Measurements from ENCODE around the gene AK4.

AK4 gene

DNA sequence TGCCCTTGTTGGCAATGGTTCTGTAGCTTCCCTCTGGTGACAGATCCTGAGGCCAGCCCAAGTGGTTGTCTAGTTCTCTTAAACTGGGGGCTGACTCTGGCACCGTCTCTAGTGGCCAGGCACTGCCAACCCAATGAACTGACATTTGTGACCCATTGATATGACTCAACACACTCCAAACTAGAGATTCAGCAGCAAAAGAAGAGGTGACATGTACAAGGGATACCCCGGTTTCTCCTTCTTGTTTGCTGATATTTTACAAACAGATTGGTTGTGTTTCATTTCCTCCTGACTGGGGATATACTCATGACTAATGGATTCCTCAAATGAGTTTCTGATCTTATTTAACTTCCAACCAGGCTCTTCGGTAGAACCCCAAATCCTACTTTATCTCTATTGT lies 95.5 kb downstream of the AK4 start:
- no peak for DNase-seq (ENCODE audit: extremely low read depth in 1 of 2, low read depth in 1 of 2)

DNA sequence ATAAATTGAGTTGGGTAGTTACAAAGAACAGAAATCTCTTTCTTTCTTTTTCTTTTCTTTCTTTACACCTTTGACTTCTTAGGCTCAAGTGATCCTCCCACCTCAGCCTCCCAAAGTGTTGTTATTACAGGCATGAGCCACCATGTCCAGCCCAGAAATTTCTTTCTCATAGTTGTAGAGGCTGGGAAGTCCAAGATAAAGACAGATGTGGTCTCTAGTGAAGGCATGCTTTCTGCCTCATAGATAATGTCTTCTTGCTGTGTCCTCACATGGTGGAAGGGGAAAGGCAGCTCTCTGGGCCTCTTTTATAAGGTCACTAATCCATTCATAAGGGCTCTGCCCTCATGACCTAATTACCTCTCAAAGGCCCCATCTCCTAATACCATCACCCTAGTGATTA lies 97.3 kb downstream of the AK4 start:
- no peak for DNase-seq (ENCODE audit: extremely low read depth in 1 of 2, low read depth in 1 of 2)

DNA sequence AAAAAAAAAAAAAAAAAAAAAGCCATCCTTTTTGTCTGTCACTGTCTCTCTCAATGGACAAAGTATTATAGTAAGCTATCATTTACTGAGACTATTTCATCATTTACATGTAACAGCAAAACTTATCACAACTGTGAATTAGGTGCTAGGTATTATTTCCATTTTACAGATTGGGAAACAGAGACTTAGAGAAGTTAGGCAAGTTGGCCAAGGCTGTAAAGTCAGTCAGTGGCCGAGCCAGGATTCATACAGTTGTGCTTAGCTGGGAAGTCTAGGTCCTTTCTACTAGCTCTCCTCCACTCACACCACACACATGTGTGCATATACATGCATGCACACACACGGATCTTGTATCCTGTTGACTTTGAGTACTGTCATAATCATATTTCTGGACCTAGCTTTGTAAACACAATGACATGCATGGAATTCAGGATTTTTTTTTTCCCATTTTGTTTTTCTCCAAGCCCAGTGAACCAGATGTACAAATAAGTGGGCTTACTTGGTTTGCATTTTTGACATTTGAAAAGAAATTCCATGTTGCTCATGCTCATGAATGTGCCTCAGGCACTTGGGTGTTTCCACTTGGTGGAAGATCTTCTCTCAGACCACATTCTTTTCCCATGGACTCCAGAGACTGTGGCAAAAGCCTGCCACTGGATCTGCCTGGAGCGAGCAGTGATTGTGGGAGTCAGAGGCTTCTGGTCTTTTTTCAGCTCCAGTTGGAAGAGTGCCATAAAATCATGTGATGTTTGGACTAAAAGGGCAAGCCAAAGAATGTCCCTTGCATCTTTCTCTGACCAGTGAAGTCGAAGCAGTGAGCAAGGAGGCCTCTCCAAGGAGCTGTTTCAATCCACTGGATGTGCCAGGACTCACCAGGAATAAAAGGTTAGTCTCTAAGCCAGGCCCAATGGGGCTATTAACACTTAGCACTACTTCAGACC lies 99.7 kb downstream of the AK4 start:
- no peak for DNase-seq (ENCODE audit: extremely low read depth in 1 of 2, low read depth in 1 of 2)

GRCh38 chr1:65250826-65251225 lies 102.8 kb downstream of the AK4 start:
- DNase-seq (ENCODE audit: extremely low read depth in 1 of 2, low read depth in 1 of 2), result no peak

GRCh38 chr1:65253800-65254319 lies 105.9 kb downstream of the AK4 start:
- no peak for DNase-seq (ENCODE audit: extremely low read depth in 1 of 2, low read depth in 1 of 2)

- peak; percentile 73 to 76 for DNase-seq (ENCODE audit: extremely low read depth in 1 of 2, low read depth in 1 of 2)
Observed at GRCh38 chr1:65254320-65255034, 106.5 kb downstream of the AK4 start.

DNA sequence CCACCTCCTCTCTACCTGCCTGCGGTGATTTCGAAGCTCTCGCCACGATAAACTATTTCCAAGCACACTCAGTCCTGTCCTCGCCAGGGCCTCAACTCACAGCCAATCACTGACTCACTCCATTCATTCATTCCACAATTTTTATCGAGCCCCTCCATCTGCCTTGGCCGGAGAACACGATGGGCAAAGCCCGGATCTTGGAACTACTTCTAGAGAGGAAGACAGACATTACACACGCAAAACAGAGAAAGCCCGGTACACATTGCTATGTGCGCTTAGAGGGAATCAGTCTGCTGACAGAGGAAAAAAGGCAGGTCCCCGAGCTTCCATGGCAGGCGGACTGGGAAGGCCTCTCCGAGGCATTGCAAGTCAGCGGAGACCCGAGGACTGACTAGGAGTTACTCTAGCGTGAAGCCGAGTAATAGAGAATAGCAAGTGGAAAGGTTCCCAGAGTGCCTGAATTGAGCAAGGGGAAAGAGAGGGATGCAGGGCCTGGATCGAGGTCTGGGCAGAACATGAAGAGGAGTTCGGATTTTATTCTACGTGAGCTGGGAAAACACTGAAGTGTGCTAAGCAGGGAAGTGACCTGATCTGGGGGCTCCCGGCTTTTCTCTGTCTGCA lies 107.1 kb downstream of the AK4 start:
- no peak for DNase-seq (ENCODE audit: extremely low read depth in 1 of 2, low read depth in 1 of 2)

GRCh38 chr1:65255656-65256050 lies 107.7 kb downstream of the AK4 start:
- DNase-seq (ENCODE audit: extremely low read depth in 1 of 2, low read depth in 1 of 2), result no peak

DNA sequence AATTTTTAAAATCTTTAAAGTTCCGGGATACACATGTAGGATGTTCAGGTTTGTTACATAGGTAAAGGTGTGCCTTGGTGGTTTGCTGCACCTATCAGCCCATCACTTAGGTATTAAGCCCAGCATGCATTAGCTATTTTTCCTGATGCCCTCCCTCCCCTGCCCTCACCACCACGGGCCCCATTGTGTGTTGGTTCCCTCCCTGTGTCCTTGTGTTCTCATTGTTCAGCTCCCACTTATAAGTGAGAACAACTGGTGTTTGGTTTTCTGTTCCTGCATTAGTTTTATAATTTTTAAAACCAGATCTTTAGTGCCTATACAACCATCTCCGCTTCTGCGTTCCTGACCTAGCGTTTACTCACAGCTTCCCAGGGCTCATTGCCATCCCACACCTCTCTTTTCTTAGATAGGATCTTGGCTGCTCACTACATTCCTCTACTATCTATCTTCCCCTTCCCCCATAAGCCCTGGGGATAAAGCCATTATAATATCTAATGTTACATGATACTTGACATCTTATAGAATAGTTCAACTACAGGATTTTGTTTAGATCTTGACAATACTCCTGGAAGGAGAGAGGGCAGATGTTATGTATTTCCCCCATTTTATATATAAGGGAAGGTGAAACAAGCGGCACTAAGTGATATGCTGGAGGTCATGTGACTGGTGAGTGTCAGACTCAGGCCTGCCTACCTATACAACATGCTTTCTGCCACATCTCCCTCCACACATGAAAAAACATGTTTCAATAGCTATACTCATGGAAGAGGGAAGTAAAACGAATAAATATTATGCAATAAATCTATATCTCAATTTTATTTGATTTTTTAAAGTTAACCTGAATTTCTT lies 109.1 kb downstream of the AK4 start:
- DNase-seq (ENCODE audit: extremely low read depth in 1 of 2, low read depth in 1 of 2), result no peak

DNA sequence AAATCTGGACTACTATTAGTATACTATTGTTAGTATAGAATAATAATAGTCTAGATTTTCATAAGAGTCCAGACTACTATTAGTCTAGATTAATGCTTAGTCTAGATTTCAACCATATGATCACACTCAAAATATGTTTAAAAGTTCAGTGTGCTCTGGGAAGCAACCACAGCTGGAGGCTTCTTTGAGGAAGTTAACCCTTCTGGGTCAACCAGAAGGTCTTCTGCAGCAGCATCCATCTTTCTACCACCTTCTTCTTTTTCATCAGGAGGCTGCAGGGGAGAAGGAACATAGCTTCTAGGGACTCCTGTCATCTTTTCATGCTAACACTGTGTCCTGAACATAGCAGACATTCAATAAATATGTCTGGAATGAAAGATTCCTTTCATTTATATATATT lies 110.1 kb downstream of the AK4 start:
- DNase-seq (ENCODE audit: extremely low read depth in 1 of 2, low read depth in 1 of 2), result no peak

GRCh38 chr1:65259816-65260215 lies 111.8 kb downstream of the AK4 start:
- no peak for DNase-seq (ENCODE audit: extremely low read depth in 1 of 2, low read depth in 1 of 2)

- DNase-seq (ENCODE audit: extremely low read depth in 1 of 2, low read depth in 1 of 2), result no peak
Observed at GRCh38 chr1:65260851-65261473, 113.0 kb downstream of the AK4 start.

GRCh38 chr1:65263286-65263685 lies 115.3 kb downstream of the AK4 start:
- no peak for DNase-seq (ENCODE audit: extremely low read depth in 1 of 2, low read depth in 1 of 2)

- DNase-seq (ENCODE audit: extremely low read depth in 1 of 2, low read depth in 1 of 2), result no peak
Observed at GRCh38 chr1:65264197-65264929, 116.4 kb downstream of the AK4 start.

- DNase-seq (ENCODE audit: extremely low read depth in 1 of 2, low read depth in 1 of 2), result no peak
Observed at GRCh38 chr1:65265296-65265650, 117.3 kb downstream of the AK4 start.

- DNase-seq (ENCODE audit: extremely low read depth in 1 of 2, low read depth in 1 of 2), result no peak
Observed at GRCh38 chr1:65265651-65266351, 117.8 kb downstream of the AK4 start.

GRCh38 chr1:65266476-65266875 lies 118.5 kb downstream of the AK4 start:
- no peak for DNase-seq (ENCODE audit: extremely low read depth in 1 of 2, low read depth in 1 of 2)

GRCh38 chr1:65267271-65267670 lies 119.3 kb downstream of the AK4 start:
- no peak for DNase-seq (ENCODE audit: extremely low read depth in 1 of 2, low read depth in 1 of 2)

DNA sequence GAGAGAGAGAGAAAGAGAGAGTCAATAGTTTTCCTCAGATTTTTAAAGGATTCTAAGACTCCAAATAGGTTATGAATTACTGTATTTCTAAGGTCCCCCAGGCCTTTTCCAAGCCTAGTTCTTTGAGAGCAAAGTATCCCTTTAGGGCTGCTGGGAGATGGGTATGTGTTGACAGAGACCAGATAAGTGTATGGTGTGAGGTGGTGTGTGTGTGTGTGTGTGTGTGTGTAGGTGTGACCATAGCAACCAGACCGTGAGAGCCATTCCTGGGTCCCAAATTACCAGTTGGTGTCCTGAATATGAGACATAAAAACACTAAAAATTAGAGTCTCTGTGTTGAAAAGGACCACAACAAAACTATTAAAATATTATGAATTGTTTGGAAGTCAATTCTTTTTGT lies 119.7 kb downstream of the AK4 start:
- DNase-seq (ENCODE audit: extremely low read depth in 1 of 2, low read depth in 1 of 2), result no peak

Measured in stimulated activated CD8-positive, alpha-beta memory T cell treated with anti-CD3 and anti-CD28 coated beads, Interleukin-7, amount 100 ng/mL, for 48 hours (primary cell).